Lower lobe of right lung (tissue), 2 donors: ENCODE measurements around the gene OR2H2. TPM values are rescaled to one million over a fixed set of nuclear protein-coding genes. Genes with fewer than 3 reads are reported as not detected.

ENCODE experiments used
- ATAC-seq, 2 donors: fragments of 200-7000 bp; cut with Tn5 transposase; one replicate each; pipeline ENCODE4 v1.9.1; 2020 to 2022; ENCODE audit warnings: mild to moderate bottlenecking in 2 of 2, moderate library complexity in 2 of 2
- DNase-seq: peaks from one replicate; pipeline ENCODE4 v3.0.0-alpha.2; 2020
- H3K27ac ChIP-seq: fragments of 200-600 bp; one replicate; pipeline ENCODE4 v1.8.0; 2022
- H3K27me3 ChIP-seq: fragments of 200-600 bp; one replicate; pipeline ENCODE4 v1.8.0; 2022; ENCODE audit warnings: low read depth
- H3K36me3 ChIP-seq: fragments of 200-600 bp; one replicate; pipeline ENCODE4 v1.8.0; 2022; ENCODE audit warnings: mild to moderate bottlenecking
- H3K4me1 ChIP-seq: fragments of 200-600 bp; one replicate; pipeline ENCODE4 v1.8.0; 2022
- H3K4me3 ChIP-seq: fragments of 200-600 bp; one replicate; pipeline ENCODE4 v1.8.0; 2022; ENCODE audit warnings: mild to moderate bottlenecking
- H3K9me3 ChIP-seq: fragments of 200-600 bp; one replicate; pipeline ENCODE4 v1.8.0; 2022
- intact Hi-C: fragments of 100-400 bp; cut with DNase I; formaldehyde crosslinking; loops from one replicate; pipeline ENCODE4 v1.11.0; 2022
- total RNA-seq: library from RNA; stranded (reverse); fragmentation: NEBNext Ultra II Directional; extraction: Animal tissue kit (Norgen Biotek cat#: 25700); gene quantifications from one replicate; pipeline ENCODE4 v1.2.1, GENCODE V29; 2021
- TF ChIP-seq, protein P1 (sequence below): fragments of 200-600 bp; IDR thresholded peaks from one replicate; pipeline ENCODE4 v1.8.0; 2022; ENCODE audit warnings: antibody characterized with exemption, mild to moderate bottlenecking
- donor health status: DM: no; HTN: yes; CAD: no; lungs with severe emphysema.

OR2H2 gene
- total RNA-seq, 1 donor from 2014 or later = not detected

DNA sequence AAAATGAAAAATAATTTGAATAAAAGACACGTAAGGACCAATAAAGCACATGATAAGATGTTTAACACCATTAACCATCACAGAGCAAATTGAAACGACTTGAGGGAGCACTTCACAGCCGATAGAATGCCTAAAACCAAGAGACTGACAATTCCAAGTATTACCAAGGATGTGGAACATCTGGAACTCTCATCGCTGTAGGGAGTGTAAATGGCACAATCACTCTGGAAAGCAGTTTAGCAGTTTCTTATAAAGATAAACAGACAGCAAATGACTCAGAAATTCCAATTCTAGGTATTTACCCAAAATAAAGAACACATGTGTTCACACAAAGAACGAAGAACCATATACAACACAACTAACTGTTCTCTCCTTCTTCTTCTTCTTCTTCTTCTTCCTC lies 16.9 kb upstream of the OR2H2 start:
- Histone ChIP-seq H3K4me3 (no peak overlapping the region), H3K36me3 (no peaks in the 10 kb centered on the region), H3K9me3 (no peaks in the 10 kb centered on the region), H3K27me3 (no peaks in the 10 kb centered on the region), H3K4me1 (no peaks in the 10 kb centered on the region), H3K27ac (no peak overlapping the region)
- DNase-seq (no peak), ATAC-seq (no peak)
- TF ChIP-seq, protein P1, sequence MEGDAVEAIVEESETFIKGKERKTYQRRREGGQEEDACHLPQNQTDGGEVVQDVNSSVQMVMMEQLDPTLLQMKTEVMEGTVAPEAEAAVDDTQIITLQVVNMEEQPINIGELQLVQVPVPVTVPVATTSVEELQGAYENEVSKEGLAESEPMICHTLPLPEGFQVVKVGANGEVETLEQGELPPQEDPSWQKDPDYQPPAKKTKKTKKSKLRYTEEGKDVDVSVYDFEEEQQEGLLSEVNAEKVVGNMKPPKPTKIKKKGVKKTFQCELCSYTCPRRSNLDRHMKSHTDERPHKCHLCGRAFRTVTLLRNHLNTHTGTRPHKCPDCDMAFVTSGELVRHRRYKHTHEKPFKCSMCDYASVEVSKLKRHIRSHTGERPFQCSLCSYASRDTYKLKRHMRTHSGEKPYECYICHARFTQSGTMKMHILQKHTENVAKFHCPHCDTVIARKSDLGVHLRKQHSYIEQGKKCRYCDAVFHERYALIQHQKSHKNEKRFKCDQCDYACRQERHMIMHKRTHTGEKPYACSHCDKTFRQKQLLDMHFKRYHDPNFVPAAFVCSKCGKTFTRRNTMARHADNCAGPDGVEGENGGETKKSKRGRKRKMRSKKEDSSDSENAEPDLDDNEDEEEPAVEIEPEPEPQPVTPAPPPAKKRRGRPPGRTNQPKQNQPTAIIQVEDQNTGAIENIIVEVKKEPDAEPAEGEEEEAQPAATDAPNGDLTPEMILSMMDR = no peak
- intact Hi-C loops = no loop called here

GRCh38 chr6:29576056-29576455 lies 8.9 kb upstream of the OR2H2 start:
- TF ChIP-seq, protein P1 = no peak
- no peak for DNase-seq

GRCh38 chr6:29577544-29577943 lies 7.4 kb upstream of the OR2H2 start:
- TF ChIP-seq, protein P1 = no peak
- no peak for DNase-seq
- no peak for ATAC-seq
- Histone ChIP-seq H3K36me3 (no peaks in the 10 kb centered on the region), H3K27me3 (peaks cover 5% of the 10 kb centered on the region), H3K4me1 (no peaks in the 10 kb centered on the region), H3K4me3 (no peak overlapping the region), H3K27ac (no peak overlapping the region), H3K9me3 (no peaks in the 10 kb centered on the region)
- intact Hi-C loops = no loop called here

More at GRCh38 chr6:29576056-29576455, 8.9 kb upstream of the OR2H2 start:
- no peak for ATAC-seq
- Histone ChIP-seq H3K27me3 (no peaks in the 10 kb centered on the region), H3K4me3 (no peak overlapping the region), H3K36me3 (no peaks in the 10 kb centered on the region), H3K4me1 (no peaks in the 10 kb centered on the region), H3K9me3 (no peaks in the 10 kb centered on the region), H3K27ac (no peak overlapping the region)
- intact Hi-C loops = no loop called here

- DNase-seq (no peak), ATAC-seq (peak; percentile 73 to 80)
- Histone ChIP-seq H3K4me1 (no peaks in the 10 kb centered on the region), H3K9me3 (no peaks in the 10 kb centered on the region), H3K27me3 (peaks cover 10% of the 10 kb centered on the region), H3K27ac (no peak overlapping the region), H3K4me3 (no peak overlapping the region), H3K36me3 (no peaks in the 10 kb centered on the region)
- intact Hi-C loops = no loop called here
- TF ChIP-seq, protein P1 = peak; percentile 93
These were observed 4.6 kb downstream of the OR2H2 start for GRCh38 chr6:29589423-29590048.

- TF ChIP-seq, protein P1 = no peak
- Histone ChIP-seq H3K9me3 (no peaks in the 10 kb centered on the region), H3K4me1 (no peaks in the 10 kb centered on the region), H3K36me3 (no peaks in the 10 kb centered on the region), H3K27me3 (peaks cover 10% of the 10 kb centered on the region), H3K4me3 (no peak overlapping the region), H3K27ac (no peak overlapping the region)
- DNase-seq (no peak), ATAC-seq (no peak)
- intact Hi-C loops = no loop called here
These were observed 5.4 kb downstream of the OR2H2 start for GRCh38 chr6:29590218-29590808.
